Measurements from ENCODE around the gene ISLR.

The ISLR gene

GRCh38 chr15:74173380-74174218, at the start of gene ISLR:
TSS of gene ISLR (plus strand) at chr15:74173710. CDS start at chr15:74174859, 1,149 bp downstream.
- H3K36me3 ChIP-seq (ENCODE audit: insufficient read depth, insufficient read length, low read length): no peaks in the 10 kb centered on the region
- H3K4me3 ChIP-seq (ENCODE audit: insufficient read length, low read depth): no peak within 1 kb of the TSS
- no peak for DNase-seq (ENCODE audit: low read depth, low spot score)
- H3K9me3 ChIP-seq (ENCODE audit: insufficient read depth, low read length): no peaks in the 10 kb centered on the region
- H3K27me3 ChIP-seq (ENCODE audit: insufficient read depth, insufficient read length): peaks cover 5% of the 10 kb centered on the region
- peaks cover 39% of the 10 kb centered on the region for H3K4me1 ChIP-seq (ENCODE audit: insufficient read depth, insufficient read length)
- peak within 1 kb of the TSS; percentile 1 for H3K9ac ChIP-seq (ENCODE audit: insufficient read length, low read depth)
- no peak for TF ChIP-seq ZNF274 (IDR thresholded peaks at IDR 0.05; ENCODE audit: low read depth, low read length)

- TF ChIP-seq ZNF274 (IDR thresholded peaks at IDR 0.05; ENCODE audit: low read depth, low read length) (no peak), SUZ12 (IDR thresholded peaks at IDR 0.05; ENCODE audit: extremely low read depth, insufficient read depth, insufficient read length) (no peak), YY1 (IDR thresholded peaks at IDR 0.05; ENCODE audit: insufficient read depth, insufficient read length) (no peak)
- Histone ChIP-seq H3K9ac (ENCODE audit: insufficient read length, low read depth) (no peak overlapping the region), H3K27me3 (ENCODE audit: insufficient read depth, insufficient read length) (peaks cover 58% of the 10 kb centered on the region), H3K4me3 (ENCODE audit: insufficient read length, low read depth) (no peak overlapping the region), H3K4me1 (ENCODE audit: insufficient read depth, insufficient read length) (peaks cover 22% of the 10 kb centered on the region), H3K36me3 (ENCODE audit: insufficient read depth, insufficient read length, low read length) (no peaks in the 10 kb centered on the region), H3K9me3 (ENCODE audit: insufficient read depth, low read length) (no peaks in the 10 kb centered on the region)
- no peak for DNase-seq (ENCODE audit: low read depth, low spot score)
These were observed 49.3 kb upstream of the ISLR start for GRCh38 chr15:74124196-74124595.

GRCh38 chr15:74124759-74125158, 48.8 kb upstream of the ISLR start:
- no peak for TF ChIP-seq YY1 (IDR thresholded peaks at IDR 0.05; ENCODE audit: insufficient read depth, insufficient read length)
- TF ChIP-seq ZNF274 (IDR thresholded peaks at IDR 0.05; ENCODE audit: low read depth, low read length): no peak
- TF ChIP-seq SUZ12 (IDR thresholded peaks at IDR 0.05; ENCODE audit: extremely low read depth, insufficient read depth, insufficient read length): no peak
- H3K27me3 ChIP-seq (ENCODE audit: insufficient read depth, insufficient read length): peaks cover 63% of the 10 kb centered on the region
- H3K4me1 ChIP-seq (ENCODE audit: insufficient read depth, insufficient read length): peaks cover 28% of the 10 kb centered on the region
- no peak overlapping the region for H3K9ac ChIP-seq (ENCODE audit: insufficient read length, low read depth)
- H3K4me3 ChIP-seq (ENCODE audit: insufficient read length, low read depth): no peak overlapping the region
- DNase-seq (ENCODE audit: low read depth, low spot score): no peak
- no peaks in the 10 kb centered on the region for H3K9me3 ChIP-seq (ENCODE audit: insufficient read depth, low read length)
- H3K36me3 ChIP-seq (ENCODE audit: insufficient read depth, insufficient read length, low read length): no peaks in the 10 kb centered on the region

- Histone ChIP-seq H3K9ac (ENCODE audit: insufficient read length, low read depth) (peak overlapping the region; percentile 70), H3K9me3 (ENCODE audit: insufficient read depth, low read length) (no peaks in the 10 kb centered on the region), H3K4me3 (ENCODE audit: insufficient read length, low read depth) (peak overlapping the region; percentile 30), H3K36me3 (ENCODE audit: insufficient read depth, insufficient read length, low read length) (no peaks in the 10 kb centered on the region), H3K4me1 (ENCODE audit: insufficient read depth, insufficient read length) (peaks cover 29% of the 10 kb centered on the region), H3K27me3 (ENCODE audit: insufficient read depth, insufficient read length) (peaks cover 78% of the 10 kb centered on the region)
- TF ChIP-seq YY1 (IDR thresholded peaks at IDR 0.05; ENCODE audit: insufficient read depth, insufficient read length): no peak
- no peak for TF ChIP-seq SUZ12 (IDR thresholded peaks at IDR 0.05; ENCODE audit: extremely low read depth, insufficient read depth, insufficient read length)
- TF ChIP-seq ZNF274 (IDR thresholded peaks at IDR 0.05; ENCODE audit: low read depth, low read length): no peak
- DNase-seq (ENCODE audit: low read depth, low spot score): peak; percentile 87
These were observed 46.1 kb upstream of the ISLR start for GRCh38 chr15:74127255-74127953.

- Histone ChIP-seq H3K9ac (ENCODE audit: insufficient read length, low read depth) (peak overlapping the region; percentile 70), H3K4me3 (ENCODE audit: insufficient read length, low read depth) (peak overlapping the region; percentile 30)
- no peak for DNase-seq (ENCODE audit: low read depth, low spot score)
These were observed 45.3 kb upstream of the ISLR start for GRCh38 chr15:74127954-74128784.

GRCh38 chr15:74128785-74129585, 44.5 kb upstream of the ISLR start:
- no peak for DNase-seq (ENCODE audit: low read depth, low spot score)
- Histone ChIP-seq H3K4me3 (ENCODE audit: insufficient read length, low read depth) (peak overlapping the region; percentile 31), H3K27me3 (ENCODE audit: insufficient read depth, insufficient read length) (peaks cover 92% of the 10 kb centered on the region)

More at GRCh38 chr15:74127954-74128784, 45.3 kb upstream of the ISLR start:
- peak; percentile 68 for TF ChIP-seq SUZ12 (IDR thresholded peaks at IDR 0.05; ENCODE audit: extremely low read depth, insufficient read depth, insufficient read length)
- TF ChIP-seq ZNF274 (IDR thresholded peaks at IDR 0.05; ENCODE audit: low read depth, low read length): no peak
- peaks cover 23% of the 10 kb centered on the region for H3K4me1 ChIP-seq (ENCODE audit: insufficient read depth, insufficient read length)
- no peaks in the 10 kb centered on the region for H3K36me3 ChIP-seq (ENCODE audit: insufficient read depth, insufficient read length, low read length)
- H3K9me3 ChIP-seq (ENCODE audit: insufficient read depth, low read length): no peaks in the 10 kb centered on the region
- H3K27me3 ChIP-seq (ENCODE audit: insufficient read depth, insufficient read length): peaks cover 84% of the 10 kb centered on the region

More at GRCh38 chr15:74128785-74129585, 44.5 kb upstream of the ISLR start:
- Histone ChIP-seq H3K9me3 (ENCODE audit: insufficient read depth, low read length) (peaks cover 2% of the 10 kb centered on the region; the same call in 1 of the 2 replicates), H3K4me1 (ENCODE audit: insufficient read depth, insufficient read length) (peaks cover 21% of the 10 kb centered on the region), H3K9ac (ENCODE audit: insufficient read length, low read depth) (peak overlapping the region; percentile 78), H3K36me3 (ENCODE audit: insufficient read depth, insufficient read length, low read length) (no peaks in the 10 kb centered on the region)
- TF ChIP-seq SUZ12 (IDR thresholded peaks at IDR 0.05; ENCODE audit: extremely low read depth, insufficient read depth, insufficient read length) (peak; percentile 86), YY1 (IDR thresholded peaks at IDR 0.05; ENCODE audit: insufficient read depth, insufficient read length) (no peak), ZNF274 (IDR thresholded peaks at IDR 0.05; ENCODE audit: low read depth, low read length) (no peak)
